ENCODE data around the gene MOB3C.
"Not testable (repeated sequence)": the region's sequence is repeated elsewhere in the genome, so short reads cannot be mapped to it uniquely, and the experiment has no call there.

The MOB3C gene

GRCh38 chr1:46616277-46617107 lies at the start of gene MOB3C:
MOB3C (minus strand) TSS chr1:46616811; CDS start chr1:46613321, 3,490 bp downstream.
- DNase-seq (ENCODE audit: low spot score): peak; percentile 86
- FAIRE-seq: no peak

- FAIRE-seq (no peak), DNase-seq (ENCODE audit: low spot score) (no peak)
These were observed 49.4 kb upstream of the MOB3C start for GRCh38 chr1:46665983-46666382.

- FAIRE-seq; DNase-seq (ENCODE audit: low spot score): not testable (repeated sequence)
These were observed 46.3 kb upstream of the MOB3C start for GRCh38 chr1:46662919-46663318.

- not testable (repeated sequence) for FAIRE-seq; DNase-seq (ENCODE audit: low spot score)
These were observed 43.5 kb upstream of the MOB3C start for GRCh38 chr1:46660116-46660515.

- no peak for FAIRE-seq
- no peak for DNase-seq (ENCODE audit: low spot score)
These were observed 42.8 kb upstream of the MOB3C start for GRCh38 chr1:46659307-46659870.

GRCh38 chr1:46657775-46658174 lies 41.2 kb upstream of the MOB3C start:
- DNase-seq (ENCODE audit: low spot score): no peak
- no peak for FAIRE-seq

GRCh38 chr1:46656643-46657042 lies 40.0 kb upstream of the MOB3C start:
- no peak for DNase-seq (ENCODE audit: low spot score)
- FAIRE-seq: no peak

GRCh38 chr1:46655848-46656247 lies 39.2 kb upstream of the MOB3C start:
- FAIRE-seq: no peak
- DNase-seq (ENCODE audit: low spot score): no peak

- DNase-seq (ENCODE audit: low spot score); FAIRE-seq: not testable (repeated sequence)
These were observed 38.1 kb upstream of the MOB3C start for GRCh38 chr1:46654698-46655097.

- DNase-seq (ENCODE audit: low spot score): no peak
These were observed 37.4 kb upstream of the MOB3C start for GRCh38 chr1:46654012-46654411.

GRCh38 chr1:46653405-46653958 lies 36.9 kb upstream of the MOB3C start:
- FAIRE-seq (no peak), DNase-seq (ENCODE audit: low spot score) (no peak)

More at GRCh38 chr1:46654012-46654411, 37.4 kb upstream of the MOB3C start:
- FAIRE-seq: no peak

GRCh38 chr1:46652321-46653100 lies 35.9 kb upstream of the MOB3C start:
- DNase-seq (ENCODE audit: low spot score) (no peak), FAIRE-seq (no peak)

- not testable (repeated sequence) for DNase-seq (ENCODE audit: low spot score); FAIRE-seq
These were observed 34.5 kb upstream of the MOB3C start for GRCh38 chr1:46651152-46651551.

GRCh38 chr1:46650491-46650890 lies 33.9 kb upstream of the MOB3C start:
- FAIRE-seq (no peak), DNase-seq (ENCODE audit: low spot score) (no peak)

- no peak for DNase-seq (ENCODE audit: low spot score)
- FAIRE-seq: no peak
These were observed 33.2 kb upstream of the MOB3C start for GRCh38 chr1:46649764-46650163.

GRCh38 chr1:46647611-46648010 lies 31.0 kb upstream of the MOB3C start:
- FAIRE-seq: no peak
- no peak for DNase-seq (ENCODE audit: low spot score)

- FAIRE-seq: no peak
- no peak for DNase-seq (ENCODE audit: low spot score)
These were observed 30.2 kb upstream of the MOB3C start for GRCh38 chr1:46646844-46647243.

GRCh38 chr1:46646331-46646730 lies 29.7 kb upstream of the MOB3C start:
- DNase-seq (ENCODE audit: low spot score): no peak
- no peak for FAIRE-seq

- FAIRE-seq: no peak
- no peak for DNase-seq (ENCODE audit: low spot score)
These were observed 29.2 kb upstream of the MOB3C start for GRCh38 chr1:46645815-46646214.

GRCh38 chr1:46643368-46643775 lies 26.8 kb upstream of the MOB3C start:
- no peak for FAIRE-seq
- DNase-seq (ENCODE audit: low spot score): peak; percentile 54

GRCh38 chr1:46642115-46642680 lies 25.6 kb upstream of the MOB3C start:
- DNase-seq (ENCODE audit: low spot score) (no peak), FAIRE-seq (peak; percentile 17)

All from urothelium cell line (cell line).